Coronary artery (tissue), 2 donors: ENCODE measurements around the gene DNAH1.

Source experiments
- DNase-seq: peaks from one replicate; pipeline ENCODE4 v3.0.0-alpha.2; 2017; ENCODE audit warnings: low spot score
- H3K27ac ChIP-seq, 2 donors: fragments of 200-600 bp; sonication (generic); one replicate each; pipeline ENCODE4 v1.5.1; 2016 to 2019
- H3K4me3 ChIP-seq: fragments of 200-600 bp; sonication (generic); 2 replicates; pipeline ENCODE4 v1.5.1; 2016; ENCODE audit warnings: mild to moderate bottlenecking, moderate library complexity
- TF ChIP-seq, protein P1 (sequence below): fragments of 200-600 bp; sonication (generic); IDR thresholded peaks from one replicate; pipeline ENCODE4 v1.5.1; 2019; ENCODE audit warnings: antibody characterized with exemption

DNAH1 gene

DNA sequence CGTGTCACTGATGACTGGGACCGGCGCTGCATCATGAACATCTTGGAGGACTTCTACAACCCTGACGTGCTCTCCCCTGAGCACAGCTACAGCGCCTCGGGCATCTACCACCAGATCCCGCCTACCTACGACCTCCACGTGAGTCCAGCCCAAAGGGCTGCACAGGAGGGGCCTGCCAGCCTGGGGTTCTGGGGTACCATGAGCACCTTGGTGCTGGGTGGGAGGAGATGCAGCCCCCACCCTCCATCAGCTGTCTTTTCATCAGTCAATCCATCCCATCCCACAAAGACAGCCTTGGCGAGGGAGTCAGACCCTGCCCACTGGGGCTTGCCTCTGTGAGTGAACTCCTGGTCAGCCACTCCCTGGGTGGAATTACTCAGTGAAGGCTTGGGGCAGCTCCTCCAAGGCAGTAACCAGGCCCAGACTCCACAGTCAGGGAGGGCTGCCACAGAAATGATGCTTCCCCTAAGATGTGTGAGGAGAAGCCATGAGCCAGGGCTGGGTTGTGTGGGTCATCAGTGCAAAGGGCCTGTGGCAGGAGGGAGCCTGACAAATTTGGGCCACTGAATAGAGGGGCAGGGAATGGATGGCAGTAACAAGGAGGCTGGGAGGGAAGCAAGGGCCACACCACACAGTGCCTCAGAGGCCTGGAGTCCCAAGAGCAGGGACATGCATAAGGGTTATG, 80.9 kb downstream of the DNAH1 start:
- H3K4me3 ChIP-seq: no peak overlapping the region
- DNase-seq: no peak
- TF ChIP-seq, protein P1, sequence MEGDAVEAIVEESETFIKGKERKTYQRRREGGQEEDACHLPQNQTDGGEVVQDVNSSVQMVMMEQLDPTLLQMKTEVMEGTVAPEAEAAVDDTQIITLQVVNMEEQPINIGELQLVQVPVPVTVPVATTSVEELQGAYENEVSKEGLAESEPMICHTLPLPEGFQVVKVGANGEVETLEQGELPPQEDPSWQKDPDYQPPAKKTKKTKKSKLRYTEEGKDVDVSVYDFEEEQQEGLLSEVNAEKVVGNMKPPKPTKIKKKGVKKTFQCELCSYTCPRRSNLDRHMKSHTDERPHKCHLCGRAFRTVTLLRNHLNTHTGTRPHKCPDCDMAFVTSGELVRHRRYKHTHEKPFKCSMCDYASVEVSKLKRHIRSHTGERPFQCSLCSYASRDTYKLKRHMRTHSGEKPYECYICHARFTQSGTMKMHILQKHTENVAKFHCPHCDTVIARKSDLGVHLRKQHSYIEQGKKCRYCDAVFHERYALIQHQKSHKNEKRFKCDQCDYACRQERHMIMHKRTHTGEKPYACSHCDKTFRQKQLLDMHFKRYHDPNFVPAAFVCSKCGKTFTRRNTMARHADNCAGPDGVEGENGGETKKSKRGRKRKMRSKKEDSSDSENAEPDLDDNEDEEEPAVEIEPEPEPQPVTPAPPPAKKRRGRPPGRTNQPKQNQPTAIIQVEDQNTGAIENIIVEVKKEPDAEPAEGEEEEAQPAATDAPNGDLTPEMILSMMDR: no peak
- no peak overlapping the region for H3K27ac ChIP-seq

DNA sequence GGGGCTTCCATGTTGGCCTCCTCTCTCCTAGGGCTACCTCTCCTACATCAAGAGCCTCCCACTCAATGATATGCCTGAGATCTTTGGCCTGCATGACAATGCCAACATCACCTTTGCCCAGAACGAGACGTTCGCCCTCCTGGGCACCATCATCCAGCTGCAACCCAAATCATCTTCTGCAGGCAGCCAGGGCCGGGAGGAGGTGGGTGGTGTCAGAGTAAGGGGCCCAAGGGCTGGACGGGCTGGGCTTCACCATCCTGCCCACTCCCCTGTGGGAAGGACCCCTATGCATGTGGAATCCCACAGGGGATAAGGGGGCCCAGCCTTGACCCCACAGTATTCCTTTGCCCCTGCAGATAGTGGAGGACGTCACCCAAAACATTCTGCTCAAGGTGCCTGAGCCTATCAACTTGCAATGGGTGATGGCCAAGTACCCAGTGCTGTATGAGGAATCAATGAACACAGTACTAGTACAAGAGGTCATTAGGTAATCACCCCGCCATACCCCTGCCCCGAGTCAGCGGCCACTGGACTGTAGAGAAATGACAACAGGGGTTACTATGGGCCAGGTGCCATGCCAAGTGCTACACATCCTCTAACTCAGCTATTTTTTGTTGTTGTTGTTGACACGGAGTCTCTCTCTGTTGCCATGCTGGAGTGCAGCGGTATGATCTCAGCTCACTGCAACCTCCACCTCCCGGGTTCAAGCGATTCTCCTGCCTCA, 81.7 kb downstream of the DNAH1 start:
- DNase-seq: no peak
- TF ChIP-seq, protein P1: no peak

DNA sequence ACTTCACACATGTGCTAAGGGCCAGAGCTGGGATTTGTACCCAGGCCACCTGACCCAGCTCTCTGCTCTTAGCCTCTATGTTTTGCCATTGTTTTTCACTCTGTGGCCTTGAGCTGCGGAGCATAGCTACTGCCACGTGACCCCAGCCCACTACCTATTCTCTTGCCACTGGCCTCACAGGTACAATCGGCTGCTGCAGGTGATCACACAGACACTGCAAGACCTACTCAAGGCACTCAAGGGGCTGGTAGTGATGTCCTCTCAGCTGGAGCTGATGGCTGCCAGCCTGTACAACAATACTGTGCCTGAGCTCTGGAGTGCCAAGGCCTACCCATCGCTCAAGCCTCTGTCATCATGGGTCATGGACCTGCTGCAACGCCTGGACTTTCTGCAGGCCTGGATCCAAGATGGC, 82.6 kb downstream of the DNAH1 start:
- Histone ChIP-seq H3K4me3 (no peak overlapping the region), H3K27ac (no peak overlapping the region)
- no peak for DNase-seq
- TF ChIP-seq, protein P1: no peak

More for the DNA sequence above, 81.7 kb downstream of the DNAH1 start:
- H3K4me3 ChIP-seq: no peak overlapping the region
- H3K27ac ChIP-seq: no peak overlapping the region

DNA sequence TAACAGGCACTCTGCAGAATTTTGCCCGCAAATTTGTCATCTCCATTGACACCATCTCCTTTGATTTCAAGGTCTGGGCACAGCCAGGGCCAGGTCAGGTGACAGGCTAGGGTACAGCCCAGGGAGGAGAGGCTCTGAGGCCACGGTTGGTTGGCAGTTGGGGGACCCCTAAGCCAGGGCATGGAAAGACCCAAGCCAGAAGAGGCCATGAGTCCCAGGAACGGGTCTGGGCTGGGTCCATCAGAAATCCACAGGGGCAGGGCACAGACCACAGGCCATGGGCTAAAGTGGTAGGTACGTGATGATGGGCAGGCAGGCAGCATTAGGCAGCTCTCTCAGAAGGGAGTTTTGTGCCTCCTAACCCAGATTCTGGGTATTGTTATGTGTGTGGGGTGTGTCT, 83.0 kb downstream of the DNAH1 start:
- DNase-seq: no peak
- Histone ChIP-seq H3K4me3 (no peak overlapping the region), H3K27ac (no peak overlapping the region)
- TF ChIP-seq, protein P1: no peak

DNA sequence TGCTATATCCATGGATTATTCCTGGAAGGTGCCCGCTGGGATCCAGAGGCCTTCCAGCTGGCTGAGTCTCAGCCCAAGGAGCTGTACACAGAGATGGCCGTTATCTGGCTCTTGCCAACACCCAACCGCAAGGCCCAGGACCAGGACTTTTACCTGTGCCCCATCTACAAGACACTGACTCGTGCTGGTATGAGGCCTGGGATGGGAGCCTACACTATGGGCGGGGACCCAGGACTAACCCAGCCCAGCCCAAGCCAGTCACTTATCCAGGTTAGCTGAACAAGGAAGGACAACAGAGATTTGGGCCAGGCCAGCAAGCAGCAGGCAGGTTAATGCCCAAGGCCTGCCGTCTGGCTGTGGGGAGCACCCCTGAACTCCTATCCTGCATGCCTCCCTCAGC, 83.5 kb downstream of the DNAH1 start:
- TF ChIP-seq, protein P1: no peak
- no peak for DNase-seq
- H3K27ac ChIP-seq: no peak overlapping the region

DNA sequence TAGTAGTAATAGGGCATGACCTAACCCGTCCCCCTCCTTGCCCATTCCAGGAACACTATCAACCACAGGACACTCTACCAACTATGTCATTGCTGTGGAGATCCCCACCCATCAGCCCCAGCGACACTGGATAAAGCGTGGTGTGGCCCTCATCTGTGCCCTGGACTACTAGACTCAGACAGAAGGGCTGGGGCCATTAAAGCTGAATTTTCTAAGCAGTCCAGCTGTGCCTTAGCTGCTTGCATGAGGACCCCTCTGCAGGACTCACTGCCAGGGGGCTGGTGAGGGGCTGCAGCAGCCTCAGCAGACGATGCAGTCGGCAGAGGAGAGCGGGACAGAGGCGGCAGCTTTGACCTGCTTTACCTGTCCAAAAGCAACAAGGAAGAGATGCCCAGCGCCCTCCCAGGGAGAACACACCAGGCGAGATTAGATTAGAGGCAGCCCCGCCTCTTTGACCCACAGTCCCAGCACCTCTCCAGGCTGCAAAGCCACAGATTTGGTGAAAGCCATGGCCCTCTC, 84.2 kb downstream of the DNAH1 start:
- no peak overlapping the region for H3K27ac ChIP-seq
- DNase-seq: no peak
- TF ChIP-seq, protein P1: no peak
- H3K4me3 ChIP-seq: no peak overlapping the region

More for the DNA sequence above, 83.5 kb downstream of the DNAH1 start:
- H3K4me3 ChIP-seq: no peak overlapping the region
